Measurements from ENCODE around the gene CFAP210. TPM values are rescaled to one million over a fixed set of nuclear protein-coding genes. Genes with fewer than 3 reads are reported as not detected.
"Not testable (repeated sequence)": the region's sequence is repeated elsewhere in the genome, so short reads cannot be mapped to it uniquely, and the experiment has no call there.

The CFAP210 gene
- polyA plus RNA-seq, 1 donor: 0.13 TPM

GRCh38 chr2:169712791-169713227 is 18.6 kb upstream of the CFAP210 start:
- DNase-seq: peak; percentile 93 to 95
- peaks cover 78% of the 10 kb centered on the region for H3K4me1 ChIP-seq (ENCODE audit: control insufficient read depth, insufficient read depth, low read length)
- WGBS (ENCODE audit: insufficient coverage, low lambda C conversion rate): no CpG with 5 or more reads among the region's 9 CpGs

GRCh38 chr2:169711751-169712509 is 17.7 kb upstream of the CFAP210 start:
- no CpG with 5 or more reads among the region's 7 CpGs for WGBS (ENCODE audit: insufficient coverage, low lambda C conversion rate)
- H3K4me1 ChIP-seq (ENCODE audit: control insufficient read depth, insufficient read depth, low read length): peaks cover 69% of the 10 kb centered on the region
- H3K27ac ChIP-seq (ENCODE audit: low read length): peak overlapping the region; percentile 90
- no peaks in the 10 kb centered on the region for H3K9me3 ChIP-seq (ENCODE audit: control insufficient read depth, low read depth, low read length)
- no peak overlapping the region for H3K4me3 ChIP-seq (ENCODE audit: low read length)
- DNase-seq: peak; percentile 59 to 75
- H3K27me3 ChIP-seq (ENCODE audit: control insufficient read depth, insufficient read depth, low read length): no peaks in the 10 kb centered on the region
- no peaks in the 10 kb centered on the region for H3K36me3 ChIP-seq (ENCODE audit: control insufficient read depth, insufficient read depth, low read length)

More at GRCh38 chr2:169712791-169713227, 18.6 kb upstream of the CFAP210 start:
- H3K4me3 ChIP-seq (ENCODE audit: low read length): no peak overlapping the region
- no peaks in the 10 kb centered on the region for H3K9me3 ChIP-seq (ENCODE audit: control insufficient read depth, low read depth, low read length)
- no peaks in the 10 kb centered on the region for H3K27me3 ChIP-seq (ENCODE audit: control insufficient read depth, insufficient read depth, low read length)
- no peaks in the 10 kb centered on the region for H3K36me3 ChIP-seq (ENCODE audit: control insufficient read depth, insufficient read depth, low read length)
- peak overlapping the region; percentile 90 for H3K27ac ChIP-seq (ENCODE audit: low read length)

GRCh38 chr2:169709981-169710380 is 15.8 kb upstream of the CFAP210 start:
- no CpG with 5 or more reads among the region's 1 CpG for WGBS (ENCODE audit: insufficient coverage, low lambda C conversion rate)
- H3K9me3 ChIP-seq (ENCODE audit: control insufficient read depth, low read depth, low read length): no peaks in the 10 kb centered on the region
- H3K27me3 ChIP-seq (ENCODE audit: control insufficient read depth, insufficient read depth, low read length): no peaks in the 10 kb centered on the region
- H3K27ac ChIP-seq (ENCODE audit: low read length): peak overlapping the region; percentile 90
- H3K36me3 ChIP-seq (ENCODE audit: control insufficient read depth, insufficient read depth, low read length): no peaks in the 10 kb centered on the region
- H3K4me1 ChIP-seq (ENCODE audit: control insufficient read depth, insufficient read depth, low read length): peaks cover 63% of the 10 kb centered on the region
- DNase-seq: peak; percentile 77 to 85
- no peak overlapping the region for H3K4me3 ChIP-seq (ENCODE audit: low read length)

GRCh38 chr2:169709331-169709730 is 15.1 kb upstream of the CFAP210 start:
- DNase-seq: no peak
- WGBS (ENCODE audit: insufficient coverage, low lambda C conversion rate): no CpG with 5 or more reads among the region's 1 CpG
- Histone ChIP-seq H3K27me3 (ENCODE audit: control insufficient read depth, insufficient read depth, low read length) (no peaks in the 10 kb centered on the region), H3K9me3 (ENCODE audit: control insufficient read depth, low read depth, low read length) (no peaks in the 10 kb centered on the region), H3K4me1 (ENCODE audit: control insufficient read depth, insufficient read depth, low read length) (peaks cover 57% of the 10 kb centered on the region), H3K4me3 (ENCODE audit: low read length) (no peak overlapping the region), H3K27ac (ENCODE audit: low read length) (peak overlapping the region; percentile 90), H3K36me3 (ENCODE audit: control insufficient read depth, insufficient read depth, low read length) (no peaks in the 10 kb centered on the region)

- WGBS (ENCODE audit: insufficient coverage, low lambda C conversion rate): no CpG with 5 or more reads among the region's 2 CpGs
- no peak for DNase-seq
- Histone ChIP-seq H3K27me3 (ENCODE audit: control insufficient read depth, insufficient read depth, low read length) (no peaks in the 10 kb centered on the region), H3K9me3 (ENCODE audit: control insufficient read depth, low read depth, low read length) (no peaks in the 10 kb centered on the region), H3K4me1 (ENCODE audit: control insufficient read depth, insufficient read depth, low read length) (peaks cover 47% of the 10 kb centered on the region), H3K4me3 (ENCODE audit: low read length) (no peak overlapping the region), H3K27ac (ENCODE audit: low read length) (no peak overlapping the region), H3K36me3 (ENCODE audit: control insufficient read depth, insufficient read depth, low read length) (no peaks in the 10 kb centered on the region)
Observed at GRCh38 chr2:169707626-169708025, 13.4 kb upstream of the CFAP210 start.

GRCh38 chr2:169705927-169706326 is 11.7 kb upstream of the CFAP210 start:
- Histone ChIP-seq H3K36me3 (ENCODE audit: control insufficient read depth, insufficient read depth, low read length) (peaks cover 6% of the 10 kb centered on the region), H3K4me1 (ENCODE audit: control insufficient read depth, insufficient read depth, low read length) (peaks cover 32% of the 10 kb centered on the region), H3K27ac (ENCODE audit: low read length) (peak overlapping the region; percentile 73), H3K27me3 (ENCODE audit: control insufficient read depth, insufficient read depth, low read length) (no peaks in the 10 kb centered on the region), H3K9me3 (ENCODE audit: control insufficient read depth, low read depth, low read length) (no peaks in the 10 kb centered on the region), H3K4me3 (ENCODE audit: low read length) (no peak overlapping the region)
- peak in 1 of 2 donors; percentile 45 for DNase-seq
- 50% methylated on average over 2 of the region's 2 CpGs for WGBS (ENCODE audit: insufficient coverage, low lambda C conversion rate)

- DNase-seq: peak; percentile 65 to 88
- no CpG with 5 or more reads among the region's 1 CpG for WGBS (ENCODE audit: insufficient coverage, low lambda C conversion rate)
- H3K4me1 ChIP-seq (ENCODE audit: control insufficient read depth, insufficient read depth, low read length): peaks cover 15% of the 10 kb centered on the region
- H3K27me3 ChIP-seq (ENCODE audit: control insufficient read depth, insufficient read depth, low read length): no peaks in the 10 kb centered on the region
- no peaks in the 10 kb centered on the region for H3K9me3 ChIP-seq (ENCODE audit: control insufficient read depth, low read depth, low read length)
- peaks cover 6% of the 10 kb centered on the region for H3K36me3 ChIP-seq (ENCODE audit: control insufficient read depth, insufficient read depth, low read length)
- no peak overlapping the region for H3K4me3 ChIP-seq (ENCODE audit: low read length)
- H3K27ac ChIP-seq (ENCODE audit: low read length): peak overlapping the region; percentile 73
Observed at GRCh38 chr2:169704160-169704708, 10.0 kb upstream of the CFAP210 start.

GRCh38 chr2:169702996-169703395 is 8.8 kb upstream of the CFAP210 start:
- no peaks in the 10 kb centered on the region for H3K27me3 ChIP-seq (ENCODE audit: control insufficient read depth, insufficient read depth, low read length)
- WGBS (ENCODE audit: insufficient coverage, low lambda C conversion rate): 100% methylated on average over 1 of the region's 3 CpGs
- no peak overlapping the region for H3K27ac ChIP-seq (ENCODE audit: low read length)
- DNase-seq: no peak
- H3K9me3 ChIP-seq (ENCODE audit: control insufficient read depth, low read depth, low read length): no peaks in the 10 kb centered on the region
- no peak overlapping the region for H3K4me3 ChIP-seq (ENCODE audit: low read length)
- peaks cover 10% of the 10 kb centered on the region for H3K36me3 ChIP-seq (ENCODE audit: control insufficient read depth, insufficient read depth, low read length)
- peaks cover 15% of the 10 kb centered on the region for H3K4me1 ChIP-seq (ENCODE audit: control insufficient read depth, insufficient read depth, low read length)

- not testable (repeated sequence) for H3K4me3 ChIP-seq (ENCODE audit: low read length); DNase-seq; H3K4me1 ChIP-seq (ENCODE audit: control insufficient read depth, insufficient read depth, low read length); H3K9me3 ChIP-seq (ENCODE audit: control insufficient read depth, low read depth, low read length); H3K27ac ChIP-seq (ENCODE audit: low read length); H3K27me3 ChIP-seq (ENCODE audit: control insufficient read depth, insufficient read depth, low read length)
- H3K36me3 ChIP-seq (ENCODE audit: control insufficient read depth, insufficient read depth, low read length): peaks cover 10% of the 10 kb centered on the region
- WGBS (ENCODE audit: insufficient coverage, low lambda C conversion rate): no CpG with 5 or more reads among the region's 2 CpGs
Observed at GRCh38 chr2:169699173-169699572, 5.0 kb upstream of the CFAP210 start.

GRCh38 chr2:169696381-169696780 is 2.2 kb upstream of the CFAP210 start:
- Histone ChIP-seq H3K27me3 (ENCODE audit: control insufficient read depth, insufficient read depth, low read length) (no peaks in the 10 kb centered on the region), H3K9me3 (ENCODE audit: control insufficient read depth, low read depth, low read length) (no peaks in the 10 kb centered on the region), H3K36me3 (ENCODE audit: control insufficient read depth, insufficient read depth, low read length) (peaks cover 4% of the 10 kb centered on the region), H3K4me3 (ENCODE audit: low read length) (no peak overlapping the region), H3K27ac (ENCODE audit: low read length) (no peak overlapping the region), H3K4me1 (ENCODE audit: control insufficient read depth, insufficient read depth, low read length) (peaks cover 5% of the 10 kb centered on the region)
- no peak for DNase-seq

GRCh38 chr2:169694894-169695260 is 672 bp upstream of the CFAP210 start:
- Histone ChIP-seq H3K9me3 (ENCODE audit: control insufficient read depth, low read depth, low read length) (no peaks in the 10 kb centered on the region), H3K36me3 (ENCODE audit: control insufficient read depth, insufficient read depth, low read length) (peaks cover 4% of the 10 kb centered on the region), H3K27me3 (ENCODE audit: control insufficient read depth, insufficient read depth, low read length) (no peaks in the 10 kb centered on the region), H3K4me1 (ENCODE audit: control insufficient read depth, insufficient read depth, low read length) (peaks cover 5% of the 10 kb centered on the region), H3K4me3 (ENCODE audit: low read length) (peak overlapping the region; percentile 87), H3K27ac (ENCODE audit: low read length) (peak overlapping the region; percentile 96)
- no CpG with 5 or more reads among the region's 8 CpGs for WGBS (ENCODE audit: insufficient coverage, low lambda C conversion rate)
- no peak for DNase-seq

All from large intestine (tissue), 3 donors.